HS-5 (cell line): ENCODE data around the gene MPL.
"Not testable (repeated sequence)": the region's sequence is repeated elsewhere in the genome, so short reads cannot be mapped to it uniquely, and the experiment has no call there.

Experiments
- DNase-seq: peaks from one replicate; pipeline ENCODE4 v3.0.0-alpha.2; 2012; ENCODE audit warnings: low read depth

The MPL gene

GRCh38 chr1:43354936-43355335, 17.3 kb downstream of the MPL start:
- DNase-seq: no peak

GRCh38 chr1:43357251-43357650, 19.6 kb downstream of the MPL start:
- DNase-seq: no peak

GRCh38 chr1:43358121-43358745, 20.6 kb downstream of the MPL start:
- DNase-seq: peak; percentile 25

GRCh38 chr1:43358746-43359693, 21.4 kb downstream of the MPL start, which contains the start of gene CDC20:
Gene CDC20 (plus strand): TSS chr1:43358981. CDS start chr1:43359216, 235 bp downstream.
- peak; percentile 93 for DNase-seq

GRCh38 chr1:43359696-43360095, 22.1 kb downstream of the MPL start:
- DNase-seq: no peak

- DNase-seq: no peak
Measured at GRCh38 chr1:43360616-43361015, 23.0 kb downstream of the MPL start.

- no peak for DNase-seq
Measured at GRCh38 chr1:43363283-43363934, 25.8 kb downstream of the MPL start.

- no peak for DNase-seq
Measured at GRCh38 chr1:43363935-43364525, 26.4 kb downstream of the MPL start.

- DNase-seq: no peak
Measured at GRCh38 chr1:43365678-43366077, 28.1 kb downstream of the MPL start.

GRCh38 chr1:43366179-43366578, 28.6 kb downstream of the MPL start:
- no peak for DNase-seq

GRCh38 chr1:43366601-43367025, 29.0 kb downstream of the MPL start:
- no peak for DNase-seq

GRCh38 chr1:43367026-43367903, 29.6 kb downstream of the MPL start:
- no peak for DNase-seq

GRCh38 chr1:43367904-43368645, 30.5 kb downstream of the MPL start, which contains the start of gene ELOVL1:
Gene ELOVL1 (minus strand): TSS chr1:43368011. CDS start chr1:43365609, 2,402 bp downstream.
- no peak for DNase-seq

GRCh38 chr1:43368646-43369020, 31.0 kb downstream of the MPL start:
- DNase-seq: no peak

- DNase-seq: not testable (repeated sequence)
Measured at GRCh38 chr1:43369779-43370178, 32.2 kb downstream of the MPL start.

GRCh38 chr1:43370564-43370963, 32.9 kb downstream of the MPL start:
- DNase-seq: no peak

- no peak for DNase-seq
Measured at GRCh38 chr1:43372172-43372571, 34.6 kb downstream of the MPL start.

GRCh38 chr1:43373066-43373940, 35.7 kb downstream of the MPL start:
- peak; percentile 84 for DNase-seq

GRCh38 chr1:43376723-43377235, 39.2 kb downstream of the MPL start:
- no peak for DNase-seq
